IPS-18a (cell line): Measurements from ENCODE around the gene KSR2.

Experiments
- H3K27ac ChIP-seq: one replicate; pipeline ENCODE4 v1.5.1; 2013; ENCODE audit warnings: low read length
- H3K27me3 ChIP-seq: one replicate; pipeline ENCODE4 v1.6.1; 2013; ENCODE audit warnings: mild to moderate bottlenecking, low read length; ENCODE audit not compliant: control insufficient read depth, insufficient read depth
- H3K36me3 ChIP-seq: one replicate; pipeline ENCODE4 v1.6.1; 2013; ENCODE audit warnings: low read depth, low read length; ENCODE audit not compliant: control insufficient read depth
- H3K4me1 ChIP-seq: one replicate; pipeline ENCODE4 v1.6.1; 2013; ENCODE audit warnings: low read depth, low read length; ENCODE audit not compliant: control insufficient read depth
- H3K4me3 ChIP-seq: one replicate; pipeline ENCODE4 v1.5.1; 2013; ENCODE audit warnings: low read length
- H3K9ac ChIP-seq: one replicate; pipeline ENCODE4 v1.6.1; 2013; ENCODE audit warnings: mild to moderate bottlenecking, low read length, moderate library complexity
- H3K9me3 ChIP-seq: one replicate; pipeline ENCODE4 v1.6.1; 2013; ENCODE audit warnings: low read depth, low read length; ENCODE audit not compliant: control insufficient read depth

Gene KSR2

GRCh38 chr12:117994551-117995438 is 26.0 kb upstream of the KSR2 start:
- no peaks in the 10 kb centered on the region for H3K9me3 ChIP-seq
- H3K9ac ChIP-seq = no peak overlapping the region
- H3K4me1 ChIP-seq = no peaks in the 10 kb centered on the region
- H3K27me3 ChIP-seq = no peaks in the 10 kb centered on the region
- no peak overlapping the region for H3K27ac ChIP-seq
- no peak overlapping the region for H3K4me3 ChIP-seq
- no peaks in the 10 kb centered on the region for H3K36me3 ChIP-seq

GRCh38 chr12:117986705-117987469 is 18.1 kb upstream of the KSR2 start:
- Histone ChIP-seq H3K4me3 (no peak overlapping the region), H3K9me3 (no peaks in the 10 kb centered on the region), H3K4me1 (no peaks in the 10 kb centered on the region), H3K27me3 (no peaks in the 10 kb centered on the region), H3K27ac (no peak overlapping the region), H3K9ac (no peak overlapping the region), H3K36me3 (no peaks in the 10 kb centered on the region)

- H3K4me3 ChIP-seq = no peak overlapping the region
- H3K9ac ChIP-seq = no peak overlapping the region
- H3K27me3 ChIP-seq = no peaks in the 10 kb centered on the region
- H3K9me3 ChIP-seq = no peaks in the 10 kb centered on the region
- no peaks in the 10 kb centered on the region for H3K36me3 ChIP-seq
- no peak overlapping the region for H3K27ac ChIP-seq
- no peaks in the 10 kb centered on the region for H3K4me1 ChIP-seq
These were observed 16.4 kb upstream of the KSR2 start for GRCh38 chr12:117985182-117985581.

GRCh38 chr12:117981267-117981666 is 12.5 kb upstream of the KSR2 start:
- Histone ChIP-seq H3K9me3 (no peaks in the 10 kb centered on the region), H3K4me1 (no peaks in the 10 kb centered on the region), H3K36me3 (no peaks in the 10 kb centered on the region), H3K9ac (no peak overlapping the region), H3K4me3 (no peak overlapping the region), H3K27me3 (no peaks in the 10 kb centered on the region), H3K27ac (no peak overlapping the region)

GRCh38 chr12:117980616-117981015 is 11.8 kb upstream of the KSR2 start:
- Histone ChIP-seq H3K9me3 (no peaks in the 10 kb centered on the region), H3K9ac (no peak overlapping the region), H3K36me3 (no peaks in the 10 kb centered on the region), H3K27me3 (no peaks in the 10 kb centered on the region), H3K27ac (no peak overlapping the region), H3K4me1 (no peaks in the 10 kb centered on the region), H3K4me3 (no peak overlapping the region)

GRCh38 chr12:117977373-117977772 is 8.6 kb upstream of the KSR2 start:
- Histone ChIP-seq H3K4me3 (no peak overlapping the region), H3K9ac (no peak overlapping the region), H3K27ac (no peak overlapping the region), H3K9me3 (no peaks in the 10 kb centered on the region), H3K36me3 (no peaks in the 10 kb centered on the region), H3K4me1 (no peaks in the 10 kb centered on the region), H3K27me3 (no peaks in the 10 kb centered on the region)

GRCh38 chr12:117975006-117975405 is 6.2 kb upstream of the KSR2 start:
- Histone ChIP-seq H3K27me3 (peaks cover 4% of the 10 kb centered on the region), H3K9me3 (no peaks in the 10 kb centered on the region), H3K4me3 (no peak overlapping the region), H3K27ac (no peak overlapping the region), H3K9ac (no peak overlapping the region), H3K36me3 (no peaks in the 10 kb centered on the region), H3K4me1 (no peaks in the 10 kb centered on the region)

- Histone ChIP-seq H3K27ac (no peak overlapping the region), H3K4me1 (peaks cover 7% of the 10 kb centered on the region), H3K9ac (no peak overlapping the region), H3K4me3 (no peak overlapping the region), H3K36me3 (no peaks in the 10 kb centered on the region), H3K9me3 (no peaks in the 10 kb centered on the region), H3K27me3 (peaks cover 18% of the 10 kb centered on the region)
These were observed 3.5 kb upstream of the KSR2 start for GRCh38 chr12:117972301-117972700.

- no peak overlapping the region for H3K27ac ChIP-seq
- H3K27me3 ChIP-seq = peaks cover 30% of the 10 kb centered on the region
- no peak overlapping the region for H3K9ac ChIP-seq
- H3K4me1 ChIP-seq = peaks cover 9% of the 10 kb centered on the region
- no peaks in the 10 kb centered on the region for H3K36me3 ChIP-seq
- H3K9me3 ChIP-seq = no peaks in the 10 kb centered on the region
- no peak overlapping the region for H3K4me3 ChIP-seq
These were observed 1.5 kb upstream of the KSR2 start for GRCh38 chr12:117970334-117970733.

- H3K9me3 ChIP-seq = no peaks in the 10 kb centered on the region
- H3K9ac ChIP-seq = peak overlapping the region; percentile 72
- no peaks in the 10 kb centered on the region for H3K36me3 ChIP-seq
- H3K27ac ChIP-seq = no peak overlapping the region
- peak overlapping the region; percentile 80 for H3K4me3 ChIP-seq
- peaks cover 30% of the 10 kb centered on the region for H3K27me3 ChIP-seq
- H3K4me1 ChIP-seq = peaks cover 9% of the 10 kb centered on the region
These were observed 520 bp downstream of the KSR2 start for GRCh38 chr12:117968151-117968789.

GRCh38 chr12:117967512-117967911 is 1.3 kb downstream of the KSR2 start:
- peaks cover 9% of the 10 kb centered on the region for H3K4me1 ChIP-seq
- peak overlapping the region; percentile 72 for H3K9ac ChIP-seq
- peaks cover 30% of the 10 kb centered on the region for H3K27me3 ChIP-seq
- H3K4me3 ChIP-seq = peak overlapping the region; percentile 80
- H3K36me3 ChIP-seq = no peaks in the 10 kb centered on the region
- H3K9me3 ChIP-seq = no peaks in the 10 kb centered on the region
- no peak overlapping the region for H3K27ac ChIP-seq
